LNCaP clone FGC (cell line): Measurements from ENCODE around the gene ZNF701.

Experiments
- DNase-seq: peaks from one replicate; pipeline ENCODE4 v3.0.0-alpha.2; 2011; ENCODE audit warnings: low read depth
- H3K4me3 ChIP-seq: 2 replicates; pipeline ENCODE4 v1.5.1; 2011; ENCODE audit warnings: mild to moderate bottlenecking, low read depth, low read length, control low read depth
- TF ChIP-seq, protein P1 (sequence below): IDR thresholded peaks from 2 replicates; pipeline ENCODE4 v1.5.1; 2012; ENCODE audit warnings: mild to moderate bottlenecking; ENCODE audit not compliant: control insufficient read depth, insufficient read depth; ENCODE audit errors: extremely low read depth

The ZNF701 gene

DNA sequence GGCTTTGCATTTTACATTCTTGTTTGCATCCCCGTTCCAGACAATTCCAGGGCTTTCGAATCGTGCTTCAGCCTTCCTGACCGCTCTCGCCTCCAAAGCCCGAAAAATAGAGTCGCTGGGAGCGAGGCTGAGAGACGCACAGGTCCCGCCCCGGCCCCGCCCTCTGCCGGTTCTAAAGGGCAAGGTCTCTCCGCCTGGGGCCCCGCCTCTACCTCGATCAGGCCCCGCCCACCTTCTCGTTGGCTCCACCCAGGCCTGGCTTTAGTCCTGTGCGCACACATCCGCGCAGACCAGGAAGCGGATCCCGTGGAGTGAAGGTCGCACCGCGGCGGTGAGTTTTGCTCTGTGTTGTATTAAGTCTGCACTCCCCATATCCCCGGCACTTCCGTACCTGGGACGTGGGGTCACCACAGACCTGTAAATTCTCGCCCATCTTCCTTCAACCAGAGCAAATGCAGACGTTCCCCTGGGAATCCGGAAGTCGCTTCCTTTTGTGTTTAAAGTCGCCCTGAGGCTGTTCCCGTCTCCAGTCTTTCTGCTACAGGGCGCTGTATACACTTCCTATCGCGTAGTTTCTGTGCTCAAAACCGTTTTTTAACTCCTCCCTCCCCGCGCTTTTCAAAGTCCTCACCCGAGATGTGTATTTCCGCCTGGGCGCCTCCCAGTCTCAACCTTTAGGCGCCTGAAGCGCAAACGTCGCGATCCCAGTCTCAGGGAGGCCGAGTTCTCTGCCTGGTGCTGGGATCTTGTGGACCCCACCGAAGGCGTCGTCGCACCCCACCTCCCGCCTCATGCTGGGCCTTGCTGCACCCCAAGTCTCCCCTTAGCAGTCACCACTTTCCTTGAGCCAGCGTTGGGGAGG, at the start of gene ZNF701:
ZNF701 (plus strand) TSS at position 288 of the 862 bp plus-strand sequence. CDS start 3,861 bp downstream, outside the sequence.
- TF ChIP-seq, protein P1, sequence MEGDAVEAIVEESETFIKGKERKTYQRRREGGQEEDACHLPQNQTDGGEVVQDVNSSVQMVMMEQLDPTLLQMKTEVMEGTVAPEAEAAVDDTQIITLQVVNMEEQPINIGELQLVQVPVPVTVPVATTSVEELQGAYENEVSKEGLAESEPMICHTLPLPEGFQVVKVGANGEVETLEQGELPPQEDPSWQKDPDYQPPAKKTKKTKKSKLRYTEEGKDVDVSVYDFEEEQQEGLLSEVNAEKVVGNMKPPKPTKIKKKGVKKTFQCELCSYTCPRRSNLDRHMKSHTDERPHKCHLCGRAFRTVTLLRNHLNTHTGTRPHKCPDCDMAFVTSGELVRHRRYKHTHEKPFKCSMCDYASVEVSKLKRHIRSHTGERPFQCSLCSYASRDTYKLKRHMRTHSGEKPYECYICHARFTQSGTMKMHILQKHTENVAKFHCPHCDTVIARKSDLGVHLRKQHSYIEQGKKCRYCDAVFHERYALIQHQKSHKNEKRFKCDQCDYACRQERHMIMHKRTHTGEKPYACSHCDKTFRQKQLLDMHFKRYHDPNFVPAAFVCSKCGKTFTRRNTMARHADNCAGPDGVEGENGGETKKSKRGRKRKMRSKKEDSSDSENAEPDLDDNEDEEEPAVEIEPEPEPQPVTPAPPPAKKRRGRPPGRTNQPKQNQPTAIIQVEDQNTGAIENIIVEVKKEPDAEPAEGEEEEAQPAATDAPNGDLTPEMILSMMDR = no peak
- peak within 1 kb of the TSS; percentile 61 for H3K4me3 ChIP-seq

DNA sequence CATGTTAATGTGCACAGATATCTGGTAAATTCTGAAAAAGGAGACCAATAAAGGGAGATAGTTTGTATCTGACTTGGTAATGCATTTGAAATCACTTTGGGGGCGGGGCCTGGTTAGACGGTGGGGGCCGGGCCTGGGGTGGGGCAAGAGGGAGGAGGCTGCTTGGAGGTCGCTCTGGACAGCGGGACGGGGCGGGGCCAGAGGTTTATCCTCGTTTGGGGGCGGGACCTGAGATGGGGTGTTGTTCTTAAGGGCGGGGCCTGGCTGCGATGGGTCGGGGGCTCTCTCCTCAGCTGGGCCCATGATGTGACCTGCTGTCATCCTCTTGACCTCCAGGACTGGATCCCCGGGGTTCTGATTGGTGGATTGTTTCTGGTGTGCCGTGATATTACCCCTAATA, 47.5 kb upstream of the ZNF701 start:
- no peak overlapping the region for H3K4me3 ChIP-seq
- TF ChIP-seq, protein P1 = no peak
- DNase-seq = no peak

More for the DNA sequence above, at the start of gene ZNF701:
- peak; percentile 65 for DNase-seq

DNA sequence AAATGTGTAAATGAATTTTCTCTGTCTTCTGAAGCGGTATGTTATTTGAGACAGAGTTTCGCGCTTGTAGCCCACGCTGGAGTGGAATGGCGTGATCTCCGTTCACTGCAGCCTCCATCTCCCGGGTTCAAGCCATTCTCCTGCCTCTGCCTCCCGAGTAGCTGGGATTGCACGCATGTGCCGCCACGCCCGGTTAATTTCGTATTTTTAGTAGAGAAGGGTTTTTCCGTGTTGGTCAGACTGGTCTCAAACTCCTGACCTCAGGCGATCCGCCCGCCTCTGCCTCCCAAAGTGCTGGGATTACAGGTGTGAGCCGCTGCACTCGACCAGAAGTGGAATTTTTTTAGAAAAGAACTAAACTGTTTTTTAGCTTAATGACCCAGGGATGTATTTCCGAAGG, 46.0 kb upstream of the ZNF701 start:
- no peak for DNase-seq
- no peak overlapping the region for H3K4me3 ChIP-seq
- TF ChIP-seq, protein P1 = no peak

DNA sequence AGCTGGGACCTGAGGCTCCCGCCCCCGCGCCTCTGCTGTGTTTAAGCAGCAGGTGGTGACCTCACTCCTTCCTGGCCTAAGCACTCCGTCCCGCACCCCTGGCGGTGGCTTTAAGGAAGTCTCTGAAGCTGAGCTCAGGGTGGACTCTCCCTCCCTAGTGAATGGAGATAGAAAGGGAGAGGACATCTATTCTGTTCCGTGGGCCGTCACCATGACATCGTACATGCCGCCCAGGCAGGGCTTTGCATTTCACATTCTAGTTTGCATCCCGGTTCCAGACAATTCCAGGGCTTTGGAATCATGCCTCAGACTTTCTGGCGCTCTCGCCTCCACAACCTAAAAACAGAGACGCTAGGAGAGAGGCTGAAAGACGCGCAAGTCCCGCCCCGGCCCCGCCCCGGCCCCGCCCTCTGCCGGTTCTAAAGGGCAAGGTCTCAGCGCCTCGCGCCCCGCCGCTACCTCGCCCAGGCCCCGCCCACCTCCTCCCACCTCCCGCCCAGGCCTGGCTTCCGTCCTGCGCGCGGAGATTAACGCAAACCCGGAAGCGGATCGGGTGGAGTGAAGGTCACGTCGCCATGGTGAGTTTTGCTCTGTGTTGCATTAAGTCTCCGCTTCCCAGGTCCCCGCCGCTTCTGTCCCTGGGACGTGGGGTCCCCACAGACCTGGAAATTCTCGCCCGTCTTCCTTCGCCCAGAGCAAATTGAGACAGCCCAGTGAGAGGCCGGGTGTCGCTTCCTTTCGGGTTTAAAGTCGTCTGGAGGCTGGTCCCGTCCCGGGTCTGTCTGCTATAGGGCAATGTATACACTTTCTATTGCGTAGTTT, 42.7 kb upstream of the ZNF701 start, which contains the start of gene ZNF808:
ZNF808 (plus strand) TSS at position 535 of the 822 bp plus-strand sequence. CDS start 15,617 bp downstream, outside the sequence.
- H3K4me3 ChIP-seq = peak within 1 kb of the TSS; percentile 91
- DNase-seq = peak; percentile 85
- TF ChIP-seq, protein P1 = peak; percentile 46

DNA sequence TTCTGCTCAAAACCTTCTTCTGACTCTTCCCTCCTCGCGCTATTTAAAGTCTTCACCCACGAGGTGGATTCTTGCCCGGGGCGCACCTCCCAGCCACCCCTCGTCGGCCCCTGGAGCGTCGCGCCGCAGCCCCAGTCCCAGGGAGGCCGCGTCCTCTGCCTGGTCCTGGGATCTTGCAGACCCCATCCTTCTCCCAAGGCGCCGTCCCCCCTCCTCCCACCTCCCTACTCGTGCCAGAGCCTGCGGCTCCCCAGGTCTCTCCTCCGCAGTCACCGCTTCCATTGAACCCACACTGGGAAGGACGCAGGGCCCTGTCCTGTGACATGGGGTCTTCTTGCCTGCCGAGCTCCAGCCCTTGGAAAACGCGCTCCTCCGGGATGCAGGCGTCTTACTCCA, 42.1 kb upstream of the ZNF701 start:
- no peak for DNase-seq
- TF ChIP-seq, protein P1 = no peak
- peak overlapping the region; percentile 91 for H3K4me3 ChIP-seq

DNA sequence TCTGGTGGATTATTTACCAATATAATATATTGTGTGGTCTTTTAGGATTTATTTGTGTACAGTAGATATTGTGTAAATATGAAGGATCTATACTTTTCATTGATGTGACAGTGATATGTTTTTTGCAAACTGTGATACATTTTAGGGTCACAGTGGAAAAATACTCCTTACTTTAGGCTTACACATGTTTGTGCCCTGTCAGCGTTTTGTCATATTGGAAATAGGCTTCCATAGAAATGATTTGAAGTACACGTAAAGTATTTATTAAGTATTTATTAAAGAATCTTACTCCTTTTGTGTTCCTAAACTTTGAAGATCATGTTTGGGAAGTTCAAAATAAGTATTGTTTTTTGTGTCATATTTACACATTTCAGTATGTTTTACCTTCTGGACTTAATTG, 37.6 kb upstream of the ZNF701 start:
- TF ChIP-seq, protein P1 = no peak
- H3K4me3 ChIP-seq = no peak overlapping the region
- DNase-seq = no peak
